T-helper 2 cell treated with Interferon-gamma antibody and Interleukin-4, amounts not matched to agents 5 μg/mL and 100 μg/mL, for 36 hours (primary cell): ENCODE results near the gene CACNB2.
A peak's percentile ranks its signal among the peaks of the same experiment; 100 is the strongest.

Experiments
- DNase-seq: peaks from one replicate; pipeline ENCODE4 v3.0.0; 2021; ENCODE audit warnings: low spot score
- H3K27ac Mint-ChIP-seq: one replicate; pipeline ENCODE4 v1.8.0; 2021; ENCODE audit warnings: mild to moderate bottlenecking, mixed read lengths
- H3K27me3 Mint-ChIP-seq: one replicate; pipeline ENCODE4 v1.8.0; 2021; ENCODE audit warnings: low read depth, mixed read lengths
- H3K36me3 Mint-ChIP-seq: one replicate; pipeline ENCODE4 v1.8.0; 2021; ENCODE audit warnings: low read depth, mixed read lengths
- H3K4me1 Mint-ChIP-seq: one replicate; pipeline ENCODE4 v1.8.0; 2021; ENCODE audit warnings: low read depth, mixed read lengths
- H3K4me3 Mint-ChIP-seq: one replicate; pipeline ENCODE4 v1.8.0; 2022; ENCODE audit warnings: mild to moderate bottlenecking, moderate library complexity, mixed read lengths
- H3K9me3 Mint-ChIP-seq: one replicate; pipeline ENCODE4 v1.8.0; 2021; ENCODE audit warnings: mixed read lengths

The CACNB2 gene

GRCh38 chr10:18501198-18501597 is 361.0 kb downstream of the CACNB2 start:
- Mint-ChIP-seq H3K27ac (peak overlapping the region; percentile 50), H3K36me3 (no peaks in the 10 kb centered on the region), H3K4me1 (peaks cover 10% of the 10 kb centered on the region), H3K9me3 (no peaks in the 10 kb centered on the region), H3K27me3 (peaks cover 5% of the 10 kb centered on the region), H3K4me3 (peak overlapping the region; percentile 49)
- DNase-seq: peak; percentile 13

- H3K27ac Mint-ChIP-seq: peak overlapping the region; percentile 19
- no peaks in the 10 kb centered on the region for H3K36me3 Mint-ChIP-seq
- peaks cover 10% of the 10 kb centered on the region for H3K4me1 Mint-ChIP-seq
- peaks cover 5% of the 10 kb centered on the region for H3K27me3 Mint-ChIP-seq
- peak overlapping the region; percentile 49 for H3K4me3 Mint-ChIP-seq
- no peaks in the 10 kb centered on the region for H3K9me3 Mint-ChIP-seq
- DNase-seq: no peak
Observed at GRCh38 chr10:18501629-18502028, 361.4 kb downstream of the CACNB2 start.

- peaks cover 10% of the 10 kb centered on the region for H3K4me1 Mint-ChIP-seq
- no peak for DNase-seq
- H3K4me3 Mint-ChIP-seq: no peak overlapping the region
- H3K9me3 Mint-ChIP-seq: no peaks in the 10 kb centered on the region
- no peak overlapping the region for H3K27ac Mint-ChIP-seq
- H3K27me3 Mint-ChIP-seq: peaks cover 5% of the 10 kb centered on the region
- H3K36me3 Mint-ChIP-seq: no peaks in the 10 kb centered on the region
Observed at GRCh38 chr10:18504161-18504560, 363.9 kb downstream of the CACNB2 start.

GRCh38 chr10:18505456-18506118 is 365.4 kb downstream of the CACNB2 start:
- Mint-ChIP-seq H3K27ac (no peak overlapping the region), H3K4me3 (no peak overlapping the region), H3K4me1 (peaks cover 10% of the 10 kb centered on the region), H3K27me3 (peaks cover 5% of the 10 kb centered on the region), H3K9me3 (no peaks in the 10 kb centered on the region), H3K36me3 (no peaks in the 10 kb centered on the region)
- no peak for DNase-seq

GRCh38 chr10:18508587-18508986 is 368.4 kb downstream of the CACNB2 start:
- no peak for DNase-seq
- H3K9me3 Mint-ChIP-seq: peaks cover 4% of the 10 kb centered on the region
- H3K4me1 Mint-ChIP-seq: no peaks in the 10 kb centered on the region
- H3K27me3 Mint-ChIP-seq: peaks cover 5% of the 10 kb centered on the region
- peaks cover 7% of the 10 kb centered on the region for H3K36me3 Mint-ChIP-seq
- no peak overlapping the region for H3K27ac Mint-ChIP-seq
- H3K4me3 Mint-ChIP-seq: no peak overlapping the region

GRCh38 chr10:18514537-18514936 is 374.3 kb downstream of the CACNB2 start:
- H3K4me3 Mint-ChIP-seq: no peak overlapping the region
- peaks cover 4% of the 10 kb centered on the region for H3K9me3 Mint-ChIP-seq
- peaks cover 7% of the 10 kb centered on the region for H3K36me3 Mint-ChIP-seq
- no peaks in the 10 kb centered on the region for H3K4me1 Mint-ChIP-seq
- no peak for DNase-seq
- H3K27me3 Mint-ChIP-seq: no peaks in the 10 kb centered on the region
- no peak overlapping the region for H3K27ac Mint-ChIP-seq

GRCh38 chr10:18516851-18517250 is 376.6 kb downstream of the CACNB2 start:
- H3K4me1 Mint-ChIP-seq: no peaks in the 10 kb centered on the region
- peaks cover 10% of the 10 kb centered on the region for H3K36me3 Mint-ChIP-seq
- DNase-seq: no peak
- H3K9me3 Mint-ChIP-seq: peaks cover 4% of the 10 kb centered on the region
- no peaks in the 10 kb centered on the region for H3K27me3 Mint-ChIP-seq
- H3K4me3 Mint-ChIP-seq: no peak overlapping the region
- no peak overlapping the region for H3K27ac Mint-ChIP-seq

GRCh38 chr10:18523025-18523424 is 382.8 kb downstream of the CACNB2 start:
- H3K4me3 Mint-ChIP-seq: no peak overlapping the region
- H3K9me3 Mint-ChIP-seq: no peaks in the 10 kb centered on the region
- H3K4me1 Mint-ChIP-seq: no peaks in the 10 kb centered on the region
- H3K27me3 Mint-ChIP-seq: no peaks in the 10 kb centered on the region
- DNase-seq: no peak
- H3K27ac Mint-ChIP-seq: no peak overlapping the region
- peaks cover 5% of the 10 kb centered on the region for H3K36me3 Mint-ChIP-seq

GRCh38 chr10:18523858-18524257 is 383.6 kb downstream of the CACNB2 start:
- Mint-ChIP-seq H3K4me1 (no peaks in the 10 kb centered on the region), H3K27ac (no peak overlapping the region), H3K4me3 (no peak overlapping the region), H3K27me3 (no peaks in the 10 kb centered on the region), H3K9me3 (no peaks in the 10 kb centered on the region), H3K36me3 (peaks cover 6% of the 10 kb centered on the region)
- no peak for DNase-seq

- H3K4me3 Mint-ChIP-seq: no peak overlapping the region
- peaks cover 22% of the 10 kb centered on the region for H3K36me3 Mint-ChIP-seq
- DNase-seq: no peak
- H3K9me3 Mint-ChIP-seq: peaks cover 15% of the 10 kb centered on the region
- no peaks in the 10 kb centered on the region for H3K27me3 Mint-ChIP-seq
- H3K4me1 Mint-ChIP-seq: peaks cover 2% of the 10 kb centered on the region
- H3K27ac Mint-ChIP-seq: no peak overlapping the region
Observed at GRCh38 chr10:18527687-18528086, 387.5 kb downstream of the CACNB2 start.

GRCh38 chr10:18528292-18528691 is 388.1 kb downstream of the CACNB2 start:
- Mint-ChIP-seq H3K27me3 (no peaks in the 10 kb centered on the region), H3K36me3 (peaks cover 22% of the 10 kb centered on the region), H3K27ac (no peak overlapping the region), H3K4me3 (no peak overlapping the region), H3K9me3 (peaks cover 15% of the 10 kb centered on the region), H3K4me1 (peaks cover 2% of the 10 kb centered on the region)
- no peak for DNase-seq

- peaks cover 15% of the 10 kb centered on the region for H3K9me3 Mint-ChIP-seq
- H3K27ac Mint-ChIP-seq: no peak overlapping the region
- H3K4me1 Mint-ChIP-seq: peaks cover 2% of the 10 kb centered on the region
- H3K4me3 Mint-ChIP-seq: no peak overlapping the region
- no peak for DNase-seq
- H3K36me3 Mint-ChIP-seq: peaks cover 30% of the 10 kb centered on the region
- H3K27me3 Mint-ChIP-seq: no peaks in the 10 kb centered on the region
Observed at GRCh38 chr10:18532881-18533535, 392.8 kb downstream of the CACNB2 start.

GRCh38 chr10:18533896-18534295 is 393.7 kb downstream of the CACNB2 start:
- H3K4me1 Mint-ChIP-seq: peaks cover 2% of the 10 kb centered on the region
- no peak for DNase-seq
- no peak overlapping the region for H3K4me3 Mint-ChIP-seq
- peaks cover 15% of the 10 kb centered on the region for H3K9me3 Mint-ChIP-seq
- H3K27me3 Mint-ChIP-seq: no peaks in the 10 kb centered on the region
- H3K27ac Mint-ChIP-seq: no peak overlapping the region
- H3K36me3 Mint-ChIP-seq: peaks cover 29% of the 10 kb centered on the region

- Mint-ChIP-seq H3K27me3 (no peaks in the 10 kb centered on the region), H3K36me3 (peaks cover 33% of the 10 kb centered on the region)
- no peak for DNase-seq
Observed at GRCh38 chr10:18539335-18539734, 399.1 kb downstream of the CACNB2 start.

GRCh38 chr10:18540195-18540594 is 400.0 kb downstream of the CACNB2 start:
- no peaks in the 10 kb centered on the region for H3K4me1 Mint-ChIP-seq
- DNase-seq: no peak
- peaks cover 34% of the 10 kb centered on the region for H3K36me3 Mint-ChIP-seq
- no peaks in the 10 kb centered on the region for H3K27me3 Mint-ChIP-seq
- H3K4me3 Mint-ChIP-seq: no peak overlapping the region
- H3K9me3 Mint-ChIP-seq: no peaks in the 10 kb centered on the region
- no peak overlapping the region for H3K27ac Mint-ChIP-seq

More at GRCh38 chr10:18539335-18539734, 399.1 kb downstream of the CACNB2 start:
- H3K9me3 Mint-ChIP-seq: no peaks in the 10 kb centered on the region
- H3K4me1 Mint-ChIP-seq: no peaks in the 10 kb centered on the region
- H3K4me3 Mint-ChIP-seq: no peak overlapping the region
- H3K27ac Mint-ChIP-seq: no peak overlapping the region
